Transverse colon (tissue), 4 donors: Measurements from ENCODE around the gene SP140. TPM values are rescaled to one million over a fixed set of nuclear protein-coding genes. Genes with fewer than 3 reads are reported as not detected.
"Not testable (repeated sequence)": the region's sequence is repeated elsewhere in the genome, so short reads cannot be mapped to it uniquely, and the experiment has no call there.

Source experiments
- DNase-seq: peaks from one replicate; pipeline ENCODE4 v3.0.0-alpha.2; 2019
- H3K27ac ChIP-seq, 4 donors: fragments of 200-600 bp; sonication (generic); 2 replicates each; pipeline ENCODE4 v1.5.1; 2016 to 2018; ENCODE audit warnings: inconsistent platforms in 4 of 4
- H3K27me3 ChIP-seq: fragments of 200-600 bp; sonication (generic); 2 replicates; pipeline ENCODE4 v1.5.1; 2017; ENCODE audit warnings: inconsistent platforms
- H3K36me3 ChIP-seq, 4 donors: fragments of 200-600 bp; sonication (generic); 2 replicates each; pipeline ENCODE4 v1.5.1; 2017 to 2019; ENCODE audit warnings: inconsistent platforms in 4 of 4
- H3K4me1 ChIP-seq, 4 donors: fragments of 200-600 bp; sonication (generic); 2 replicates each; pipeline ENCODE4 v1.5.1; 2017 to 2020; ENCODE audit warnings: inconsistent platforms in 4 of 4
- H3K4me3 ChIP-seq, 4 donors: fragments of 200-600 bp; sonication (generic); 1 replicate in 1 of 4; 2 replicates in 3 of 4; pipeline versions ENCODE4 v1.5.1 to v1.6.1; 2017 to 2019; ENCODE audit warnings: inconsistent platforms in 4 of 4
- H3K9me3 ChIP-seq, 2 donors: fragments of 200-600 bp; sonication (generic); 2 replicates each; pipeline ENCODE4 v1.5.1; 2017 to 2019; ENCODE audit warnings: inconsistent platforms in 2 of 2
- EP300 ChIP-seq: sonication (generic); formaldehyde crosslinking; IDR thresholded peaks from one replicate; pipeline ENCODE4 v1.6.1; 2017; ENCODE audit warnings: antibody characterized with exemption, low read depth
- POLR2A ChIP-seq: fragments of 450-650 bp; IDR thresholded peaks from one replicate; pipeline ENCODE4 v1.6.1; 2016; ENCODE audit warnings: antibody characterized with exemption, mild to moderate bottlenecking, moderate library complexity
- POLR2AphosphoS5 ChIP-seq, 3 donors: sonication (generic); formaldehyde crosslinking; IDR thresholded peaks; one replicate each; pipeline ENCODE4 v1.6.1; 2016; ENCODE audit warnings: antibody characterized with exemption in 3 of 3
- WGBS, 2 donors: methylation state at CpG; one replicate each; pipeline ENCODE4 v1.1.5; 2018; ENCODE audit warnings: low coverage in 1 of 2; 5-methylcytosine and 5-hydroxymethylcytosine counted together
- in situ Hi-C, 4 donors: fragments of 200-750 bp; cut with MboI; loops; one replicate each; pipeline versions ENCODE4 v1.15.0 to v1.15.1; 2017; ENCODE audit warnings: low sequenced_read_pairs in 3 of 4, low pct_ligation_motif_present in 1 of 4, low pct_unique_long_range_greater_than_20kb in 1 of 4
- intact Hi-C: fragments of 100-400 bp; cut with DNase I; formaldehyde crosslinking; loops from one replicate; pipeline ENCODE4 v1.15.1; 2023; ENCODE audit warnings: low total_unique reads
- total RNA-seq, 4 donors: library from RNA; depleted of rRNA; stranded (reverse); fragments of >200 nt; gene quantifications; one replicate each; pipeline ENCODE4 v1.1.0, GENCODE V29; 2016
- TF ChIP-seq, protein P1 (sequence below), 5 experiments: fragments of 200-600 bp in 3 of 5; fragments of 450-650 bp in 2 of 5; sonication (generic) in 3 of 5; IDR thresholded peaks; 1 replicate in 2 of 5; 2 replicates in 3 of 5; pipeline ENCODE4 v1.5.1; 2016 to 2017; ENCODE audit warnings: antibody characterized with exemption in 5 of 5, inconsistent platforms in 3 of 5, mild to moderate bottlenecking in 2 of 5, moderate library complexity in 1 of 5

The SP140 gene
- total RNA-seq, 4 donors from 2014 or later = 2.6 to 12.7 (median 7.3) TPM

DNA sequence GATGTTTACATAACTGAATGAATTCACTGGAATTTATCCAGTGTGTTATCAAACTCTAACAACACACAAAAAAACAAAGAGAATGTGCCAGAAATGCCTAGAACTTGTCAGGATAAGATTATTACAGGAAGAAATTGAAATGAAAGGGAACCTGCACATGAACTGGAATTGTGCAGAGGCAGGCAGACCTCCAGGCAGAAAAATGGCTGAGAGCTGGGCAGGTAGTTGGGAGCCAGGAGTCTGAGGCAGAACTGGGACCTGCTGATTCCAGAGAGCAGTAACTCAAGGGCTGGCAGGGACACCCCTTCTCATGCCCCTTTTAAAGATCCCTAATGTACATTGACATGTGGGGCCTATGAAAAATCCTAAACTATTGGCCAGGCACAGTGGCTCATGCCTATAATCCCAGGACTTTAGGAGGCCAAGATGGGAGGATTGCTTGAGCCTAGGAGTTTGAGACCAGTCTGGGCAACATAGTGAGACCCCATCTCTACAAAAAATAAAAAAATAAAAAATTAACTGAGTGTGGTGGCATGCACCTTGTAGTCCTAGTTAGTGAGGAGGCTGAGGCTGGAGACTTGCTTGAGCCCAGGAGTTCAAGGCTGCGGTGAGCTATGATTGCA is 5.1 kb upstream of the SP140 start:
- H3K27ac ChIP-seq = peak overlapping the region; percentile 77 to 87 (median 86)
- H3K4me1 ChIP-seq = peaks cover 0 to 22% (median 10%) of the 10 kb centered on the region in 4 donors
- H3K27me3 ChIP-seq = no peaks in the 10 kb centered on the region
- in situ Hi-C loops (loop anchor here in 2 of 4 donors (25.0 kb wide), 1 partner anchor 392 kb away; no protein-coding TSS in a partner anchor), intact Hi-C loops (no loop called here)
- no peaks in the 10 kb centered on the region for H3K9me3 ChIP-seq
- WGBS, 2 donors = 100% methylated on average over 1 of the region's 1 CpG; no CpG with 5 or more reads in 1 of the 2 donors
- no peak for TF ChIP-seq EP300
- TF ChIP-seq POLR2AphosphoS5 (IDR thresholded peaks at IDR 0.05) = no peak
- TF ChIP-seq POLR2A = no peak
- TF ChIP-seq, protein P1, sequence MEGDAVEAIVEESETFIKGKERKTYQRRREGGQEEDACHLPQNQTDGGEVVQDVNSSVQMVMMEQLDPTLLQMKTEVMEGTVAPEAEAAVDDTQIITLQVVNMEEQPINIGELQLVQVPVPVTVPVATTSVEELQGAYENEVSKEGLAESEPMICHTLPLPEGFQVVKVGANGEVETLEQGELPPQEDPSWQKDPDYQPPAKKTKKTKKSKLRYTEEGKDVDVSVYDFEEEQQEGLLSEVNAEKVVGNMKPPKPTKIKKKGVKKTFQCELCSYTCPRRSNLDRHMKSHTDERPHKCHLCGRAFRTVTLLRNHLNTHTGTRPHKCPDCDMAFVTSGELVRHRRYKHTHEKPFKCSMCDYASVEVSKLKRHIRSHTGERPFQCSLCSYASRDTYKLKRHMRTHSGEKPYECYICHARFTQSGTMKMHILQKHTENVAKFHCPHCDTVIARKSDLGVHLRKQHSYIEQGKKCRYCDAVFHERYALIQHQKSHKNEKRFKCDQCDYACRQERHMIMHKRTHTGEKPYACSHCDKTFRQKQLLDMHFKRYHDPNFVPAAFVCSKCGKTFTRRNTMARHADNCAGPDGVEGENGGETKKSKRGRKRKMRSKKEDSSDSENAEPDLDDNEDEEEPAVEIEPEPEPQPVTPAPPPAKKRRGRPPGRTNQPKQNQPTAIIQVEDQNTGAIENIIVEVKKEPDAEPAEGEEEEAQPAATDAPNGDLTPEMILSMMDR (IDR thresholded peaks at IDR 0.05) = no peak
- H3K4me3 ChIP-seq = peak overlapping the region; percentile 47 to 81 (median 66)
- DNase-seq = no peak
- H3K36me3 ChIP-seq = no peaks in the 10 kb centered on the region

GRCh38 chr2:230221493-230221892 is 4.0 kb upstream of the SP140 start:
- Histone ChIP-seq H3K27me3 (no peaks in the 10 kb centered on the region), H3K4me3 (no peak overlapping the region), H3K9me3 (no peaks in the 10 kb centered on the region), H3K36me3 (no peaks in the 10 kb centered on the region), H3K4me1 (peaks cover 0 to 22% (median 10%) of the 10 kb centered on the region in 4 donors), H3K27ac (no peak overlapping the region)
- DNase-seq = no peak
- TF ChIP-seq, protein P1 (IDR thresholded peaks at IDR 0.05) = no peak
- TF ChIP-seq POLR2A (no peak), EP300 (no peak), POLR2AphosphoS5 (IDR thresholded peaks at IDR 0.05) (no peak)
- in situ Hi-C loops (loop anchor here in 2 of 4 donors (25.0 kb wide), 1 partner anchor 391 kb away; no protein-coding TSS in a partner anchor), intact Hi-C loops (no loop called here)
- 91 to 92% methylated on average over 4 of the region's 4 CpGs for WGBS, 2 donors

DNA sequence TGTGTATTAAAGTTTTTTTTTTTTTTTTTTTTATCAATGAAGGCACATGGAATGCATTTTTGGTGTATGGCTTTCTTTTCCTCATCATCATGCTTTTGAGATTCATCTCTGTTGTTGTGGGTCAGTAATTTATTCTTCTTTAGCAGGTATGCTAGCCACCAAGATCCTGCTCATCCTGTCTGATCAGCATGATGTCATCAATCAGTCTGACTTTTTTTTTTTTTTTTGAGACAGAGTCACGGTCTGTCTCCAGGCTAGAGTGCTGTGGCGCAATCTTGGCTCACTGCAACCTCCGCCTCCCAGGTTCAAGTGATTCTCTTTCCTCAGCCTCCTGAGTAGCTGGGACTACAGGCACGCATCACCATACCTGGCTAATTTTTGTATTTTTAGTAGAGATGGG is 2.7 kb upstream of the SP140 start:
- DNase-seq, intact Hi-C loops, H3K36me3 ChIP-seq, H3K27me3 ChIP-seq, H3K4me3 ChIP-seq, H3K9me3 ChIP-seq, H3K27ac ChIP-seq: not testable (repeated sequence)
- WGBS, 2 donors = 85% methylated on average over 4 of the region's 4 CpGs; no CpG with 5 or more reads in 1 of the 2 donors
- H3K4me1 ChIP-seq = peaks cover 0 to 22% (median 10%) of the 10 kb centered on the region in 4 donors
- in situ Hi-C loops = loop anchor here in 2 of 4 donors (25.0 kb wide), 1 partner anchor 389 kb away; no protein-coding TSS in a partner anchor

- in situ Hi-C loops = loop anchor here in 2 of 4 donors (25.0 kb wide), 1 partner anchor 388 kb away; no protein-coding TSS in a partner anchor
- intact Hi-C loops = no loop called here
- peak overlapping the region in 1 of 4 donors; percentile 58 for H3K27ac ChIP-seq
- DNase-seq = no peak
- no peaks in the 10 kb centered on the region for H3K9me3 ChIP-seq
- TF ChIP-seq, protein P1 (IDR thresholded peaks at IDR 0.05) = no peak
- TF ChIP-seq POLR2AphosphoS5 (IDR thresholded peaks at IDR 0.05) (no peak), POLR2A (no peak), EP300 (no peak)
- no peaks in the 10 kb centered on the region for H3K36me3 ChIP-seq
- H3K4me1 ChIP-seq = peaks cover 0 to 8% (median 6%) of the 10 kb centered on the region in 4 donors
- H3K27me3 ChIP-seq = no peaks in the 10 kb centered on the region
- no peak overlapping the region for H3K4me3 ChIP-seq
Observed at GRCh38 chr2:230224458-230224857, 1.1 kb upstream of the SP140 start.
